GM12875 (cell line): Measurements from ENCODE around the gene NHLH2.

Source experiments
- H3K4me3 ChIP-seq: one replicate; pipeline ENCODE4 v1.5.1; 2011; ENCODE audit warnings: low read depth, low read length, control low read depth
- TF ChIP-seq, protein P1 (sequence below): IDR thresholded peaks from 2 replicates; pipeline ENCODE4 v1.5.1; 2011; ENCODE audit warnings: low read depth, mild to moderate bottlenecking, control low read depth, inconsistent platforms, low read length, moderate library complexity, borderline replicate concordance; ENCODE audit not compliant: insufficient read depth

The NHLH2 gene

DNA sequence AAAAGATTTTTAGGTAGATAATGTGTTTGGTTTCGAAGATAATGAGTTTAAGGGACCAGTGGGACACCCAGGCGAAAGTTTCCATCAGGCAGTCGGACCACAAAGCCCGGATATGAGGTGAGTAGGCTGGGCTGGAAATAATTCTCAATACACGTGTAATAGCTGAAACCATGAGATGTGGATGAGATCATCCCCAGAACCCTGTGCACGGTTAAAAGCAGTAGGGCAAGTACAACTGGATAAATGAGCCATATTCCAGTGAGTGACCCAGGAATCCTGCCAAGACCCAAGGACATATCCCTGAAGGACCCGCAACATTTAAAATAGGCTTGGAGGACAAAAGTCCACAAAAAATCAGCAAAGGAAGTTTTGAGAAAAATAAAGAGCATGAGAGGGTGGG, 21.5 kb upstream of the NHLH2 start:
- H3K4me3 ChIP-seq = no peak overlapping the region
- TF ChIP-seq, protein P1, sequence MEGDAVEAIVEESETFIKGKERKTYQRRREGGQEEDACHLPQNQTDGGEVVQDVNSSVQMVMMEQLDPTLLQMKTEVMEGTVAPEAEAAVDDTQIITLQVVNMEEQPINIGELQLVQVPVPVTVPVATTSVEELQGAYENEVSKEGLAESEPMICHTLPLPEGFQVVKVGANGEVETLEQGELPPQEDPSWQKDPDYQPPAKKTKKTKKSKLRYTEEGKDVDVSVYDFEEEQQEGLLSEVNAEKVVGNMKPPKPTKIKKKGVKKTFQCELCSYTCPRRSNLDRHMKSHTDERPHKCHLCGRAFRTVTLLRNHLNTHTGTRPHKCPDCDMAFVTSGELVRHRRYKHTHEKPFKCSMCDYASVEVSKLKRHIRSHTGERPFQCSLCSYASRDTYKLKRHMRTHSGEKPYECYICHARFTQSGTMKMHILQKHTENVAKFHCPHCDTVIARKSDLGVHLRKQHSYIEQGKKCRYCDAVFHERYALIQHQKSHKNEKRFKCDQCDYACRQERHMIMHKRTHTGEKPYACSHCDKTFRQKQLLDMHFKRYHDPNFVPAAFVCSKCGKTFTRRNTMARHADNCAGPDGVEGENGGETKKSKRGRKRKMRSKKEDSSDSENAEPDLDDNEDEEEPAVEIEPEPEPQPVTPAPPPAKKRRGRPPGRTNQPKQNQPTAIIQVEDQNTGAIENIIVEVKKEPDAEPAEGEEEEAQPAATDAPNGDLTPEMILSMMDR = no peak

DNA sequence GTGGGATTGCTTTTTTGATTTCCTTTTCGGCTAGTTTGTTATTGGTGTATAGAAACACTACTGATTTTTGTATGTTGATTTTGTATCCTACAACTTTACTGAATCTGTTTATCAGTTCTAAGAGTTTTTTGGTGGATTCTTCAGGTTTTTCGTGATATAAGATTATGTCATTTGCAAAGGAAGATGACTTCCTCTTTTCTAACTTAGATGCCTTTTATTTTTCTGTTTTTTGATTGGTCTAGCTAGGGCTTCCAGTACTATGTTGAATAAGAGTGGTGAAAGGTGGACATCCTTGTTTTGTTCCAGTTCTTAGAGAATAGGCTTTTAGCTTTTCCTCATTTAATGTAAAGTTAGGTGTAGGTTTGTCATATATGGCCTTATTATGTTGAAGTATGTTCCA, 13.1 kb upstream of the NHLH2 start:
- TF ChIP-seq, protein P1 = no peak
- no peak overlapping the region for H3K4me3 ChIP-seq

DNA sequence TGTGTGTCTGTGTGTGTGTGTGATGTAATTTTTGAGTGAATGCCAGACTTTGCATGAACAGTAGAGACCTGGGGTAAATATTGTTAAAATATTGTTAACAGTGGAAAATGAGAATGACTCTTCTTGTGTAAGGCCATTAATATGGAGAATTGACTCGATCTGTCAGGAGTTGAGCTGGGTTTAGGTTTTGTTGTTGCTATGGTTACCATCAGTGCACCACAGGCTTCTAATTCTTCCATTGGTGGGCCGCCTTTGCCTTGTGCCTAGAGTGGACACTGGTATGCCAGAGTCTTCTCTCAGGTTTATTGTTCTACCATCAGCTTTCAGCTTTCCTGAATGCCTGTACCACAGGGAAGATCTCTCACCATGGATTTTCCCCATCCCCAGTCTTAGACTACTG, 10.0 kb upstream of the NHLH2 start:
- H3K4me3 ChIP-seq = no peak overlapping the region
- TF ChIP-seq, protein P1 = no peak

DNA sequence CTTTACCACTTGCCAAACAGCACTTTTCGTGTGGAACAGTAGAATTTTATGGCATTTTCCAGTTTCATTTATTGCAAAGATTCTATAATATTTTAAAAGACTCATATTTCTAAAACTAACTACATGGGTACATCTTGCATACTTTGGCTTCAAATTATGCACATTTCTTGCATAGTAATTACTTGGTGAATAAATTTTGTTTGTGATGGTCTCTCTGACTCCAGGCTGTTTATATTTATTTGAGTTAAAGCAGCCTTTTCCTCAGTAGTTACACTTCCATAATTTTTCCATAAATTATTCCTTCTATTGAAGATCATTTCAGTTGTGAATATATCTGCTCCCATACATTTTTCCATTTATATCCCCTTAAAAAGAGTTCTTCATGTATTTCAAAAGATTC, 6.9 kb upstream of the NHLH2 start:
- no peak overlapping the region for H3K4me3 ChIP-seq
- TF ChIP-seq, protein P1 = no peak

DNA sequence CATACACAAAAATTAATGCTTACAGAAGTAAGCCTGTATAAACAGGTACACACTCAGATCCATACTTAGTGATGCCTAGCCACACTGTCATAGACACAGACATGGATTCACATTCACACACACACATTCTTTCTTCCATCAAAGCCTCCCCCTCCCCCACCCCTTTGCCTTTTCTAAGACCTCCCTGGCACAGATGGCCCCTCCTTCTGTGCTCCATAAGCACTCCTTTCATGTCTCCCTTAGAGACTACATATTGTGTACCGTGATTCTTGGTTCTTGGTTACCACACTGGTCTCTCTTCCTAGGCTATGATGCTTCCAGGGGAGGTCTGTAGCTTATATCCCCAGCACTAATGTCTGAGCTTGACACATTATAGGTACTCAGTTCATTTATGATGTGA, 2.0 kb upstream of the NHLH2 start:
- H3K4me3 ChIP-seq = no peak overlapping the region
- TF ChIP-seq, protein P1 = no peak

DNA sequence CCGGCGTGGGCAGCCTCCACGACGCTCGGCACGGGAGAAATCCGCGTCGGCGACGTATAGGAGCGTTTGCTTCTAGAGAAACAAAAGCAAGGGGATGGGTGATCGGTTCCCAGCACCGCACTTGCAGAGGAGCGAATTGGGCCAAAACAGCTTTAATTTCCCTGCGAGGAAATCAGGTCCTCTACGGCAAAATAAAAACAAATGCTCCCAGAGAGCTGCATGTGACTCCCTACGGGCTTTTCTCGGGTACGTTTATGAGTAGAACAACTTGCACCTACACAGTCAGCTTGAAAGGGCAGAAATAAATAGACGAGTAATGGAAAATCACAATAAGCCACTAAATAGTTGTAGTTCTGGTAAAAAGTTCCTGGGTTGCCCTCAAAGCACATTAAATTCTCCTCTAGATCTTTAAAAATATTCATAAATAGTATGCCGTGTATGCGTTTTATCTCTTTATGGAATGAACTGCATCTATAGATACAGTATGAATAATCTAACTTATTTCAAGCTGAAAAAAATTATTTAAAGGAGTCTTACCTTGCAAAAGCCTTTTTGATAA, 1.2 kb downstream of the NHLH2 start:
- TF ChIP-seq, protein P1 = no peak
- no peak overlapping the region for H3K4me3 ChIP-seq

DNA sequence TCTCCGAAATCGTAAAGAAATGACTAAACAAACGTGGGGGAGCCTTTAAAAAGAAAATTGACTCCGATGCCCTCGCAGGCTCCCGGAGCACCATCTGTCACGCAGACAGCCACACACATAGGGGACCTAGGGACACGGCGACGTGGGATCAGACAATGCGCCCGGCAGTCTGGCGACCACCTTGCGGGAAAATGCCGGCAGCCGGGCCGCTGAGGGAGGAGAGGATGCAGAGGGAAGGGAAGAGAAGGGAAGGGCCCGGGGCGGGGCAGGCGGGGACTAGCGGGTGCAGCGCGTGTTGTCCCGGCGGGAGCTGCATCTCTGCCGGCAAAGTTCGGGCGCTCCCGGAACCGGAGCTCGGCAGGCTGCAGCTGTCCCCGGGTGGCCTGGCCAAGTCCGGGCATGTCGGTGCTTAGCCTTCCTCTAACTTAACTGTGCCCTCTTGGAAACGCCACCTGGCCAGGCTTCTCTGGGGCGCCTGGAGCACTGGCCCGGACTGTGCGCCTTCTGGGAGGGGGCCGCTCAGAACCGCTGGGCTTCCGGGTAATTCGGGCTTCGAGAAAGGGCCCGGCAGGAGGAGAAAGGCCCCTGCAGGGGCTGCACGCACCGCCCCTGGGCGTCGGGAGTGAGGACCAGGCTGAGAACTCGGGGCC, 1.8 kb downstream of the NHLH2 start:
- H3K4me3 ChIP-seq = no peak overlapping the region
- TF ChIP-seq, protein P1 = no peak
